GM12875 (cell line): ENCODE measurements around the gene CASKIN1.

ENCODE experiments used
- H3K4me3 ChIP-seq: one replicate; pipeline ENCODE4 v1.5.1; 2011; ENCODE audit warnings: low read depth, low read length, control low read depth
- TF ChIP-seq, protein P1 (sequence below): IDR thresholded peaks from 2 replicates; pipeline ENCODE4 v1.5.1; 2011; ENCODE audit warnings: low read depth, mild to moderate bottlenecking, control low read depth, inconsistent platforms, low read length, moderate library complexity, borderline replicate concordance; ENCODE audit not compliant: insufficient read depth

Gene CASKIN1

DNA sequence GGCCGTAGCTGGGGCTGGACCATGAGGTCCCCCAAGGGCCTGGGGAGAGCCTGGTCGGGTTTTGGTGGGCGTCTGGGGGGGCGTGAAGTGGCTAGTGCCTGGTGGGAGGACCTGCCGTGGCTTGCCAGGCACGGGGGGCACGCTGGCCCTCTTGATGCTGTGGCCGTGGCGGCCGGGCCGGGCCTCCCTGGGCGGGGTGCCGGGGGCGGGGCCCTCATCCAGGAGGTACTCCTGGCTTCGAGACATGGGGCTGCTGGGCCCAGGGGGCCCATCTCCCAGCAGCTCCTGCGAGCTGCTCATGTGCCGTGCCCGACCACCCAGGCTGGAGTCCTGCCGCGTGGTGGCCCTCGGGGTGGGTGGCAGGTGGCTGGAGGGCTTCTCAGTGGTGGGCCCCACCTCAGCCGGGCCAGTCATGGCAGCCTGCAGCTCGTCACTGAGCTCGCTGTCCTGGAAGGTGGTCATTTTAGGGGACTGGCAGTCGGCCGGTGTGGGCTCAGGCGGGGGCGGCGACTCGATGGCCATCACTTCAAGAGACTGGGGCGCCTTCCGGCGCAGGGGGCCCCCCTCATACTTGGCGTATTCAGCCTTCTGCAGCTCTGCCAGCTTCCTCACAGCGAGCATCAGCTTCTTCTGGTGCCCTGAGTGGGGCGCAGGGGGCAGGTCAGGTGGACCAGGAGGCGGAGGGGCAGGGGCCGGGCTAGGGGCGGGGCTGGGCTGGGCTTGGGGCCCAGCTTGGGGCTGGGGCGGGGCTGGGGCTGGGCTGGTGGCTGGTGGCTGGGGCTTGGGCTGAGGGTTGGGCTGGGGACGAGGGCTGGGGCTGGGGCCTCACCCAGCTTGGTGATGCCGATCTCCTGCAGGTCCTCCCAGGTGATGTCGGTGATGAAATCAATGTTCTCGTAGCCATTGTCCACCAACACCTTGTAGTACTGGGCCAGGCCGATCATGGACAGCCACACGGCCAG lies 15.2 kb downstream of the CASKIN1 start:
- no peak overlapping the region for H3K4me3 ChIP-seq
- TF ChIP-seq, protein P1, sequence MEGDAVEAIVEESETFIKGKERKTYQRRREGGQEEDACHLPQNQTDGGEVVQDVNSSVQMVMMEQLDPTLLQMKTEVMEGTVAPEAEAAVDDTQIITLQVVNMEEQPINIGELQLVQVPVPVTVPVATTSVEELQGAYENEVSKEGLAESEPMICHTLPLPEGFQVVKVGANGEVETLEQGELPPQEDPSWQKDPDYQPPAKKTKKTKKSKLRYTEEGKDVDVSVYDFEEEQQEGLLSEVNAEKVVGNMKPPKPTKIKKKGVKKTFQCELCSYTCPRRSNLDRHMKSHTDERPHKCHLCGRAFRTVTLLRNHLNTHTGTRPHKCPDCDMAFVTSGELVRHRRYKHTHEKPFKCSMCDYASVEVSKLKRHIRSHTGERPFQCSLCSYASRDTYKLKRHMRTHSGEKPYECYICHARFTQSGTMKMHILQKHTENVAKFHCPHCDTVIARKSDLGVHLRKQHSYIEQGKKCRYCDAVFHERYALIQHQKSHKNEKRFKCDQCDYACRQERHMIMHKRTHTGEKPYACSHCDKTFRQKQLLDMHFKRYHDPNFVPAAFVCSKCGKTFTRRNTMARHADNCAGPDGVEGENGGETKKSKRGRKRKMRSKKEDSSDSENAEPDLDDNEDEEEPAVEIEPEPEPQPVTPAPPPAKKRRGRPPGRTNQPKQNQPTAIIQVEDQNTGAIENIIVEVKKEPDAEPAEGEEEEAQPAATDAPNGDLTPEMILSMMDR: no peak

DNA sequence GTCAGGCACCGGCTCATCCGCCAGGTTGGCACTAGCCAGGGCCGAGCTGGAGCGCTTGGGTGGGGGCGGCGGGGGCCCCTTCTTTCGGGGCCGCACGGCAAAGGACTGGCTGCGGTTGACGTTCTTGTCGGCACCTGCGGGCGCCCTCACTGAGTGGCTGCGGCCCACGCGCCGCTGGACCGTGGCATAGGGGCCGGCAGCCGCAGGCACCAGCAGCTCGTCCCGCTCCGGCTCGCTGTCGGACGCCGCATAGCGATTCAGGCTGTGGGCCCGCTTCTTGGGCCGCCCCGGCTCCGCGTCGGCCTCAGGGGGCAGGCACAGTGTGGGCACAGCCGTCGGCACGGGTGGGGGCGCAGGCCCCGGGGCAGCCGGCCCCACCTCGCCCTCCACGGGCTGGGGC lies 15.9 kb downstream of the CASKIN1 start:
- no peak overlapping the region for H3K4me3 ChIP-seq
- TF ChIP-seq, protein P1: no peak

DNA sequence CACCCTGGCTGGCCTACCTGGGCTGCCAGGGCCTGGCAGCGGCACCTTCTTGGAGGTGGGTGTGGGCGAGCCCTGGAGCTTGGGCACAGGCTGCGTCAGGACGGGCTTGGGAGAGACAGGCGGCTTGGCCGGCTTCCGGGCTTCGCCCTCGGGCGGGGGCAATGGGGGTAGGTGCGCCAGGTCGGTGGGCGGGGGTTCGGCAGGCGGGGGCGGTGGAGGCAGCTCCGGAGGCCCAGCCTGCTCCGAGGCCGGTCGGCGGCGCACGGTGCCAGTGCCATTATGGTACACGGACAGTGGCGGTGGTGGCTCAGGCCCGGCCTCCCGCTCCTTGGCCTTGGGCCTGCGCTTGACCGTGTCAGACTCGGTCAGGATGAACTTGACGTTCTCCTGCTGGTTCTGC lies 16.8 kb downstream of the CASKIN1 start:
- H3K4me3 ChIP-seq: no peak overlapping the region
- TF ChIP-seq, protein P1: no peak

DNA sequence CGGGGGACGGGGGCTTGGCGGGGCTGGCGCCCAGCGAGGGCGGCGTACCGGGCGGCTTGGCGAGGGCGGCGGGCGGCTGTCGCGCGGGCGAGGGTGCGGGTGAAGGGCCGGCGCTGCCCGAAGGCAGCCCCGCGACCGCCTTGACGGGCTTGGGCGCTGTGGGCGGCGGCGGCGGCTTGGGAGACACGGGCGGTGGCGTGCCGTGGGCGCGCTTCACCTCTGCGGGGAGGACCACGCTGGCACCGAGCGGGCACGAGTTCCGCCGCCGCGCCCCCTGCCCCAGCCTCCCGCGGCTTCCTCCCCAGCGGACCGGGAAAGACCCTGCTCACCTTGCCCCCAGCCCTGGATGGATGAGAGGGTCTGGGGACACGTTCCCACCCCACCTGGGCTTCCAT lies 17.3 kb downstream of the CASKIN1 start:
- H3K4me3 ChIP-seq: no peak overlapping the region
- TF ChIP-seq, protein P1: no peak

DNA sequence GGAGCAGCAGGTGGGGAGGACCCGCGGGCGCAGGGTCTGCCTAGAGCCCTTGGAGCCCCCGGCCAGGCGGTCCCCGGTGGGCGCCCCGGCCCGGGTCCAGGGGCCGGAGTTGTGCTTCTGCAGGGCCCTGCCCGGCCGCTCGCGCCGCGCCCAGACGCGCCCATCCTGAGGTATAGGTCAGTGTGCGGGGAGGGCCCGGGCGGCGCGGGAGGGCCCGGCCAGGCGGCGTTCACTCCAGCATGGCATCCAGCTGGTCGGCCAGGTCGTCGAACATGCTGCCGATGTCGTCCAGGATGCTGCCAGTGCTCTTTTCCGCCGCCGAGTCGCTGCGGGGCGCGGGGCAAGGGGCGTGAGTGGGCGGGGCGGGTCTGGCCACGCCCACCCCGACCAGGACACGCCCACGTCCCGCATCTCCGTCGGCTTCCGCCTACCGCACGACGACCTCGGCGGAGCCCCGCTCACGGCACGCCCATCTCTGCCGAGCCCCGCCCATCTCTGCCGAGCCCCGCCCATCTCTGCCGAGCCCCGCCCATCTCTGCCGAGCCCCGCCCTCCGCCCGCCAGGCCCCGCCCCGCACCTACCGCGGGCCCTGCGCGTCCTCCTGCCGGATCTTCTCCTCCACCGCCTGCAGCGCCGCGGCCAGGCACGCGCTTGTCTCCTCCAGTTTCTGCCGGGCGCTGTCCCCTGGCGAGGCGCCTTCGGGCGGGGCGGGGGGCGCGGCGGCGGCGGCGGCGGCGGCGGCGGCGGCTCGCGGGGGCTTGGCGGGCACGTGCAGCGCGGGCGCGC lies 17.9 kb downstream of the CASKIN1 start:
- TF ChIP-seq, protein P1: no peak
- H3K4me3 ChIP-seq: no peak overlapping the region

DNA sequence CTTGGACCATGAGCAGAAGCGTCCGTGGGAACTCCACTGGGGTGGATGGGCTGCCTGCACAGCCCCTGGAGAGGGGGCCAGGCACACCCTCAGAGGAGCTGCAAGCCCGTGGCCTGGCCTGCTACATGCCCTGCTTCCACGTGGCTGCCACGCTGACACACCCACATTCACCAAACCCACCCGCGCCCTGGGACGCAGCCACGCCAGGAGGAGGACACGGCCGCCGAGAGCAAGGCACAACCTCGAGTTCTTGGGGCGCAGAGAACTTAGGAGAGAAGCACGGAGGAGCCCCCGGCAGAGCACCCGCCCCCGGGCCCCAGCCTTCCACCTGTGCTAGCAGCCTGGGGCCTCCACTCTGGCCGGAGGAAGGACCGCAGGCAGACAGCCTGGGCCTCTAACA lies 18.8 kb downstream of the CASKIN1 start:
- no peak overlapping the region for H3K4me3 ChIP-seq
- TF ChIP-seq, protein P1: no peak
